Adrenal gland (tissue), 12 donors: ENCODE measurements around the gene SSH2. TPM values are rescaled to one million over a fixed set of nuclear protein-coding genes. Genes with fewer than 3 reads are reported as not detected.
"Not testable (repeated sequence)": the region's sequence is repeated elsewhere in the genome, so short reads cannot be mapped to it uniquely, and the experiment has no call there.

Experiments used
- DNase-seq, 7 donors: peaks; one replicate each; pipeline ENCODE4 v3.0.0-alpha.2; 2019 to 2020
- H3K27ac ChIP-seq, 5 donors: fragments of 200-600 bp; sonication (generic) in 4 of 5; 1 replicate in 3 of 5; 2 replicates in 2 of 5; pipeline versions ENCODE4 v1.5.1 to v1.8.0; 2016 to 2020; ENCODE audit warnings: mild to moderate bottlenecking in 1 of 5
- H3K27me3 ChIP-seq: fragments of 200-600 bp; 2 replicates; pipeline ENCODE4 v1.8.0; 2021
- H3K36me3 ChIP-seq, 2 donors: fragments of 200-600 bp; replicated peaks in 1 of 2; 1 replicate in 1 of 2; 2 replicates in 1 of 2; pipeline versions ENCODE4 v1.5.1 to v1.8.0; 2018 to 2022
- H3K4me1 ChIP-seq, 2 donors: fragments of 200-600 bp; replicated peaks in 1 of 2; 1 replicate in 1 of 2; 2 replicates in 1 of 2; pipeline versions ENCODE4 v1.5.1 to v1.8.0; 2018 to 2021
- H3K4me3 ChIP-seq, 4 donors: fragments of 200-600 bp; sonication (generic) in 3 of 4; one replicate each; pipeline ENCODE4 v1.5.1; 2016 to 2018
- H3K9me3 ChIP-seq, 3 donors: fragments of 200-600 bp; sonication (generic) in 1 of 3; replicated peaks in 1 of 3; 1 replicate in 2 of 3; 2 replicates in 1 of 3; pipeline versions ENCODE4 v1.5.1 to v1.8.0; 2016 to 2021
- CTCF ChIP-seq, 6 experiments: fragments of 450-650 bp in 4 of 6; fragments of 200-600 bp in 2 of 6; sonication (generic) in 1 of 6; IDR thresholded peaks; 1 replicate in 5 of 6; 2 replicates in 1 of 6; pipeline versions ENCODE4 v1.5.1 to v1.8.0; 2016 to 2021; ENCODE audit warnings: antibody characterized with exemption in 6 of 6, mild to moderate bottlenecking in 2 of 6, moderate library complexity in 1 of 6
- POLR2A ChIP-seq, 2 donors: fragments of 450-650 bp; IDR thresholded peaks; one replicate each; pipeline ENCODE4 v1.6.1; 2017; ENCODE audit warnings: antibody characterized with exemption in 2 of 2, mild to moderate bottlenecking in 2 of 2, moderate library complexity in 1 of 2
- WGBS, 4 donors: extraction: QIAGEN DNeasy Blood & Tissue Kit in 2 of 4; methylation state at CpG; one replicate each; pipeline versions ENCODE4 v1.1.5 to v1.1.7; 2013 to 2017; 5-methylcytosine and 5-hydroxymethylcytosine counted together
- intact Hi-C, 2 donors: fragments of 100-400 bp; cut with DNase I; formaldehyde crosslinking; loops; one replicate each; pipeline versions ENCODE4 v1.14.1 to v1.15.0; 2022 to 2023
- polyA plus RNA-seq, 3 donors: library from polyadenylated mRNA; stranded (reverse); fragments of 200-250 nt in 2 of 3; fragments of 350-450 nt in 1 of 3; fragmentation: Illumina TruSeq in 1 of 3; extraction: RNeasy Lipid Tissue Mini Kit (QIAGEN cat#74804) in 1 of 3; gene quantifications; one replicate each; pipeline ENCODE4 v1.2.3, GENCODE V29; 2013 to 2014
- total RNA-seq, 9 donors: library from RNA; depleted of rRNA in 4 of 9; stranded (reverse); fragments of >200 nt in 4 of 9; fragments of 120-200 nt in 1 of 9; fragmentation: NEBNext Ultra II Directional in 1 of 9; extraction: Animal tissue kit (Norgen Biotek cat#: 25700) in 1 of 9; gene quantifications; one replicate each; pipeline versions ENCODE4 v1.1.0 to v1.2.4, GENCODE V29; 2013 to 2023
- donor health status: healthy with polysubstance abuse.
- donor health status: Bipolar disorder and iron deficiency.
- donor health status: DM: yes; HTN: yes; CAD: no.
- donor health status: DM: no; HTN: no; CAD: no.
- donor health status: DM: no; HTN: no; CAD: no.
- donor health status: DM: yes; HTN: yes; CAD: no.

The SSH2 gene
- total and polyA plus RNA-seq, 12 donors = 7.6 to 35.8 (median 20.8) TPM

GRCh38 chr17:29731589-29731929, 198.5 kb downstream of the SSH2 start:
- Histone ChIP-seq H3K4me1 (peaks cover 7 to 11% of the 10 kb centered on the region in 2 donors), H3K9me3 (no peaks in the 10 kb centered on the region), H3K4me3 (no peak overlapping the region), H3K27me3 (no peaks in the 10 kb centered on the region), H3K36me3 (no peaks in the 10 kb centered on the region), H3K27ac (no peak overlapping the region)
- TF ChIP-seq POLR2A (IDR thresholded peaks at IDR 0.05) (no peak), CTCF (IDR thresholded peaks at IDR 0.05) (no peak)
- WGBS, 4 donors = 95 to 100% (median 99%) methylated on average over 4 of the region's 4 CpGs
- DNase-seq = no peak
- intact Hi-C loops = no loop called here

- no peaks in the 10 kb centered on the region for H3K9me3 ChIP-seq
- no peak overlapping the region for H3K27ac ChIP-seq
- H3K27me3 ChIP-seq = no peaks in the 10 kb centered on the region
- TF ChIP-seq POLR2A (IDR thresholded peaks at IDR 0.05) (no peak), CTCF (IDR thresholded peaks at IDR 0.05) (no peak)
- H3K36me3 ChIP-seq = no peaks in the 10 kb centered on the region
- no peak for DNase-seq
- peaks cover 14 to 20% of the 10 kb centered on the region in 2 donors for H3K4me1 ChIP-seq
- intact Hi-C loops = no loop called here
- WGBS, 4 donors = 91 to 99% (median 95%) methylated on average over 3 of the region's 3 CpGs
- no peak overlapping the region for H3K4me3 ChIP-seq
These were observed 201.5 kb downstream of the SSH2 start for GRCh38 chr17:29728490-29728889.

GRCh38 chr17:29726715-29727252, 203.2 kb downstream of the SSH2 start:
- no peaks in the 10 kb centered on the region for H3K9me3 ChIP-seq
- no peaks in the 10 kb centered on the region for H3K36me3 ChIP-seq
- H3K27me3 ChIP-seq = no peaks in the 10 kb centered on the region
- no peak for DNase-seq
- peak overlapping the region in 4 of 5 donors; percentile 37 to 68 (median 47) for H3K27ac ChIP-seq
- no peak for TF ChIP-seq CTCF (IDR thresholded peaks at IDR 0.05)
- TF ChIP-seq POLR2A (IDR thresholded peaks at IDR 0.05) = no peak
- intact Hi-C loops = no loop called here
- peaks cover 14 to 30% of the 10 kb centered on the region in 2 donors for H3K4me1 ChIP-seq
- 19 to 36% (median 31%) methylated on average over 2 of the region's 2 CpGs for WGBS, 4 donors
- H3K4me3 ChIP-seq = no peak overlapping the region

GRCh38 chr17:29725408-29725807, 204.6 kb downstream of the SSH2 start:
- intact Hi-C loops, DNase-seq, H3K27ac ChIP-seq, H3K36me3 ChIP-seq, H3K27me3 ChIP-seq, H3K9me3 ChIP-seq, H3K4me3 ChIP-seq: not testable (repeated sequence)
- 93 to 100% (median 95%) methylated on average over 1 of the region's 1 CpG for WGBS, 4 donors
- H3K4me1 ChIP-seq = peaks cover 14 to 39% of the 10 kb centered on the region in 2 donors
